Ovary (tissue), 3 donors: ENCODE results near the gene APEX1.

ENCODE experiments used
- EP300 ChIP-seq: sonication (generic); formaldehyde crosslinking; IDR thresholded peaks from one replicate; pipeline ENCODE4 v1.6.1; 2017; ENCODE audit warnings: antibody characterized with exemption
- POLR2A ChIP-seq: fragments of 450-650 bp; IDR thresholded peaks from one replicate; pipeline ENCODE4 v1.6.1; 2017; ENCODE audit warnings: antibody characterized with exemption, mild to moderate bottlenecking, moderate library complexity
- TF ChIP-seq, protein P1 (sequence below), 3 donors: fragments of 450-650 bp in 2 of 3; fragments of 200-600 bp in 1 of 3; IDR thresholded peaks; one replicate each; pipeline versions ENCODE4 v1.5.1 to v1.8.0; 2016 to 2022; ENCODE audit warnings: antibody characterized with exemption in 3 of 3, mild to moderate bottlenecking in 1 of 3
- donor health status: DM: no; HTN: no; CAD: no.

DNA sequence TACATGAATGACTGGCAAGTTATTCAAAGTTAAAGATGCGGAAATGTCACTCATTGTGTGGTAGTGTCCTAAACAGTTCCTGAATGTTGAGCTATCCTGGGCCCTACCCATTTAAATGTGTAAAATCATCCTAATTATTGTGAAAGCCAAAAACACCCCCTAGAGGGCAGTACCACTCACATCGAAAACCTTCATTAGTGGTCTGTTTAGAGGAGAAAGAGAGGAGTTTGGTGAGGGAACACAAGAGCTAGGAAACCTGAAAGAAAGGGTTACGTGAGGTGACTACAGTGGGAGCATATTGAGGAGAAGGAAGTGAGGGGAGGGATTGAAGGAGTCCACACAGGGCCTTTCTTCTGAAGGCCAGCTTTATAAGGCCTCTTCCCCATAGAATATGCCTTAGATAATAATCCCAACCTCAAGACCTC lies 39.2 kb upstream of the APEX1 start:
- TF ChIP-seq POLR2A (no peak), EP300 (no peak)
- TF ChIP-seq, protein P1, sequence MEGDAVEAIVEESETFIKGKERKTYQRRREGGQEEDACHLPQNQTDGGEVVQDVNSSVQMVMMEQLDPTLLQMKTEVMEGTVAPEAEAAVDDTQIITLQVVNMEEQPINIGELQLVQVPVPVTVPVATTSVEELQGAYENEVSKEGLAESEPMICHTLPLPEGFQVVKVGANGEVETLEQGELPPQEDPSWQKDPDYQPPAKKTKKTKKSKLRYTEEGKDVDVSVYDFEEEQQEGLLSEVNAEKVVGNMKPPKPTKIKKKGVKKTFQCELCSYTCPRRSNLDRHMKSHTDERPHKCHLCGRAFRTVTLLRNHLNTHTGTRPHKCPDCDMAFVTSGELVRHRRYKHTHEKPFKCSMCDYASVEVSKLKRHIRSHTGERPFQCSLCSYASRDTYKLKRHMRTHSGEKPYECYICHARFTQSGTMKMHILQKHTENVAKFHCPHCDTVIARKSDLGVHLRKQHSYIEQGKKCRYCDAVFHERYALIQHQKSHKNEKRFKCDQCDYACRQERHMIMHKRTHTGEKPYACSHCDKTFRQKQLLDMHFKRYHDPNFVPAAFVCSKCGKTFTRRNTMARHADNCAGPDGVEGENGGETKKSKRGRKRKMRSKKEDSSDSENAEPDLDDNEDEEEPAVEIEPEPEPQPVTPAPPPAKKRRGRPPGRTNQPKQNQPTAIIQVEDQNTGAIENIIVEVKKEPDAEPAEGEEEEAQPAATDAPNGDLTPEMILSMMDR (IDR thresholded peaks at IDR 0.05), result peak; percentile 27 to 37 (median 28)
